K562 (cell line): ENCODE results near the gene SLC41A3. TPM values are rescaled to one million over a fixed set of nuclear protein-coding genes. Genes with fewer than 3 reads are reported as not detected.

ENCODE experiments used
- BDP1 ChIP-seq: IDR thresholded peaks from 3 replicates; pipeline ENCODE4 v1.6.1; 2011; ENCODE audit not compliant: insufficient read length, insufficient read depth
- CCNT2 ChIP-seq: IDR thresholded peaks from 2 replicates; pipeline ENCODE4 v1.6.1; 2011; ENCODE audit warnings: borderline replicate concordance, low read depth, mild to moderate bottlenecking, moderate library complexity, mixed read lengths, low read length; ENCODE audit not compliant: insufficient read length; ENCODE audit errors: extremely low read depth
- CTCFL ChIP-seq: IDR thresholded peaks from 2 replicates; pipeline ENCODE4 v1.6.1; 2011; ENCODE audit warnings: borderline replicate concordance, low read depth, mild to moderate bottlenecking, moderate library complexity, low read length; ENCODE audit not compliant: insufficient read depth, poor library complexity, severe bottlenecking
- KDM5B ChIP-seq: fragments of 200-600 bp; sonication (generic); IDR thresholded peaks from 2 replicates; pipeline ENCODE4 v1.6.1; 2012; ENCODE audit warnings: low read depth, mild to moderate bottlenecking, moderate library complexity, low read length, control low read depth, inconsistent platforms; ENCODE audit not compliant: insufficient replicate concordance
- MAZ ChIP-seq, 2 experiments: fragments of 450-650 bp in 1 of 2; sonication (generic) in 1 of 2; formaldehyde crosslinking; IDR thresholded peaks in 1 of 2; conservative IDR thresholded peaks in 1 of 2; 2 replicates each; pipeline versions ENCODE4 v1.4.0 to v1.5.0; 2020; ENCODE audit warnings: mild to moderate bottlenecking in 1 of 2, missing genetic modification reagents in 1 of 2
- NR2C2 ChIP-seq, 2 experiments: fragments of 200-800 bp in 1 of 2; sonication (Bioruptor generic) in 1 of 2; sonication (generic) in 1 of 2; formaldehyde crosslinking in 1 of 2; IDR thresholded peaks; 2 replicates each; pipeline versions ENCODE4 v1.6.1 to v1.8.0; 2016 to 2022; ENCODE audit warnings: mild to moderate bottlenecking in 1 of 2, missing compliant biosample characterization in 1 of 2, missing genetic modification characterization in 1 of 2, missing genetic modification reagents in 1 of 2
- PHF8 ChIP-seq: fragments of 200-600 bp; sonication (generic); IDR thresholded peaks from 2 replicates; pipeline ENCODE4 v1.6.1; 2012; ENCODE audit warnings: mixed run types, mild to moderate bottlenecking, inconsistent platforms, low read length, moderate library complexity, borderline replicate concordance
- POLR2A ChIP-seq: fragments of 450-650 bp; conservative IDR thresholded peaks from 2 replicates; pipeline ENCODE4 v1.6.1; 2016
- RB1 ChIP-seq: fragments of 450-650 bp; IDR thresholded peaks from 2 replicates; pipeline ENCODE4 v1.6.1; 2017; ENCODE audit warnings: low read depth, mild to moderate bottlenecking
- RBM15 ChIP-seq: fragments of 200-400 bp; formaldehyde crosslinking; IDR thresholded peaks from 2 replicates; pipeline ENCODE4 v1.6.1; 2018; ENCODE audit warnings: mild to moderate bottlenecking, low read length, moderate library complexity; ENCODE audit not compliant: insufficient read depth
- TBP ChIP-seq: optimal IDR thresholded peaks from 2 replicates; pipeline ENCODE3; 2011; ENCODE audit warnings: low read depth, low read length, improper control_type of control experiment
- ZNF699 ChIP-seq: fragments of 250-450 bp; sonication (Bioruptor Pico); IDR thresholded peaks from 2 replicates; pipeline ENCODE4 v1.8.0; 2021; ENCODE audit warnings: mild to moderate bottlenecking, moderate library complexity; ENCODE audit not compliant: insufficient replicate concordance
- polyA plus RNA-seq, 8 experiments: library from polyadenylated mRNA; depleted of rRNA in 4 of 8; stranded (reverse) in 5 of 8; unstranded in 3 of 8; fragments of >200 nt; fragmentation: Nextera tagmentation in 2 of 8; fragmentation: Illumina TruSeq in 1 of 8; extraction: Ambion mirVana in 2 of 8; extraction: Trizol in 1 of 8; gene quantifications; 2 replicates each; pipeline versions ENCODE4 v1.2.1 to v1.2.3, GENCODE V29; 2011 to 2014; ENCODE audit warnings: inconsistent platforms in 1 of 8, missing spikeins in 1 of 8
- total RNA-seq, 7 experiments: library from RNA; depleted of rRNA in 6 of 7; stranded (reverse); fragments of >200 nt in 6 of 7; fragmentation: Illumina TruSeq in 2 of 7; extraction: Trizol in 2 of 7; gene quantifications; 2 replicates each; pipeline versions ENCODE4 v1.2.1 to v1.2.3, GENCODE V29; 2011 to 2021; ENCODE audit warnings: low replicate concordance in 1 of 7
- TF ChIP-seq, protein P1 (sequence below): fragments of 200-800 bp; sonication (Bioruptor generic); IDR thresholded peaks from 2 replicates; pipeline ENCODE4 v1.6.1; 2017; ENCODE audit warnings: missing genetic modification characterization, missing compliant biosample characterization
- TF ChIP-seq, protein P2 (sequence below), 3 experiments: IDR thresholded peaks in 2 of 3; conservative IDR thresholded peaks in 1 of 3; 2 replicates each; pipeline ENCODE4 v1.5.1; 2011 to 2012; ENCODE audit warnings: low read length in 3 of 3, mild to moderate bottlenecking in 3 of 3, control low read depth in 2 of 3, improper control_type of control experiment in 1 of 3, inconsistent platforms in 1 of 3, low read depth in 1 of 3, mixed read lengths in 1 of 3, moderate library complexity in 1 of 3; ENCODE audit not compliant: insufficient read depth in 2 of 3
- TF ChIP-seq, protein P3 (sequence below): sonication (generic); formaldehyde crosslinking; IDR thresholded peaks from 2 replicates; pipeline ENCODE4 v1.8.0; 2022; ENCODE audit warnings: missing genetic modification reagents, mild to moderate bottlenecking, moderate library complexity, borderline replicate concordance
- TF ChIP-seq, protein P4 (sequence below): sonication (generic); formaldehyde crosslinking; IDR thresholded peaks from 2 replicates; pipeline ENCODE4 v1.8.1; 2022; ENCODE audit warnings: missing genetic modification reagents

The SLC41A3 gene
- total and polyA plus RNA-seq, 9 of the 15 experiments (the other 6 are each of a cell fraction or from before 2014, with no cell fraction given), result 4.1 to 20.7 (median 11.2) TPM

DNA sequence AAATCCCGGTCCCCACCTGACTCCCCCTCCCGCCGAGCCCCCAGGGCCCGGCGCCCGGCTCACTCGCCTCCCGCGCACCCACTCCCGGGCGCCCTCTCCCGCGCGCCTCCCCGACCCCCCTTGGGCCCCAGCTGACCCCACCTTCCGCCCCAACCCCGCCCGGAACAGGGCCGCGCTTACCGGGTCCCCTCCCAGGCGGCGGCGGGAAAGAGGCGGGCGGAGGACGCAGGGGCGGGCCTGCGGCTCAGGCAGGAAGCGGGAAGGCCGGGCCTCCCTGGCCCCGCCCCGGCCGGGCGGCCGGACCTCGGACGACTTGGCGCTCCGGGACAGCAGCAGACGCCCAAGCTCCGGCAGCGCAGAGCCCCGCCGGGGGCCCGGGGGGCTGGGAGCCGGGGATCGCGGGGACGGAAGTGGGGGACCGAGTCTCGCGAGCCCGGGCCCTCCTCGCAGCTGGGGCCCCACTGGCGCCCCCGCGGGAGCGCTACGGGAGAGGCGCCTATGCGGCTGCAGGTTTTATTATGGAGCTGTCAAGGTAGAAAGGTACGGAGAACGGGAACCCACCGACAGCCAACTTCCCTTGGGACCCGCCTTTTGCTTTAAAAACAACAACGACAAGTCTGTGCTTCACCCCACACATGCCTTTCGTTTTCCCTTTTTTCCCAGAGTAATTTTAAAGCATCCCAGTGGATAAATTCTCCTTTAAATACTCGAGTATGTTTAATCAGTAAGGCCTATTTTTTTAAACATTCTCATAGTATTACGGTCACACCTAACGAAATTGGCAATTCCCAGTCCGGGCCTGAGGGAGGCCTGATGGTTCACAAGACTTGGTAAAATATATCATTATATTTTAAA lies at the start of gene SLC41A3 (continued):
- TF ChIP-seq, protein P1, sequence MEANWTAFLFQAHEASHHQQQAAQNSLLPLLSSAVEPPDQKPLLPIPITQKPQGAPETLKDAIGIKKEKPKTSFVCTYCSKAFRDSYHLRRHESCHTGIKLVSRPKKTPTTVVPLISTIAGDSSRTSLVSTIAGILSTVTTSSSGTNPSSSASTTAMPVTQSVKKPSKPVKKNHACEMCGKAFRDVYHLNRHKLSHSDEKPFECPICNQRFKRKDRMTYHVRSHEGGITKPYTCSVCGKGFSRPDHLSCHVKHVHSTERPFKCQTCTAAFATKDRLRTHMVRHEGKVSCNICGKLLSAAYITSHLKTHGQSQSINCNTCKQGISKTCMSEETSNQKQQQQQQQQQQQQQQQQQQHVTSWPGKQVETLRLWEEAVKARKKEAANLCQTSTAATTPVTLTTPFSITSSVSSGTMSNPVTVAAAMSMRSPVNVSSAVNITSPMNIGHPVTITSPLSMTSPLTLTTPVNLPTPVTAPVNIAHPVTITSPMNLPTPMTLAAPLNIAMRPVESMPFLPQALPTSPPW (CRISPR knock-in tag), result peak; percentile 81
- TF ChIP-seq CCNT2 (peak; percentile 22), PHF8 (peak; percentile 63; the same call in 1 of the 2 replicates), ZNF699 (CRISPR knock-in tag) (no peak), TBP (peak; percentile 33), CTCFL (peak; percentile 11), KDM5B (peak; percentile 36), POLR2A (peak; percentile 61; the same call in 1 of the 2 replicates), RBM15 (no peak), MAZ (CRISPR knock-in tag; conservative IDR thresholded peaks at IDR 0.05 in 1 of 2, IDR thresholded peaks at IDR 0.05 in 1 of 2) (peak in 1 of 2 experiments; percentile 62; a peak in 2 of 4 replicates), BDP1 (no peak), RB1 (peak; percentile 73), NR2C2 (CRISPR knock-in tag; IDR thresholded peaks at IDR 0.05) (no peak), NR2C2 (tag; IDR thresholded peaks at IDR 0.05) (peak; percentile 54; the same call in 1 of the 2 replicates)
- TF ChIP-seq, protein P2, sequence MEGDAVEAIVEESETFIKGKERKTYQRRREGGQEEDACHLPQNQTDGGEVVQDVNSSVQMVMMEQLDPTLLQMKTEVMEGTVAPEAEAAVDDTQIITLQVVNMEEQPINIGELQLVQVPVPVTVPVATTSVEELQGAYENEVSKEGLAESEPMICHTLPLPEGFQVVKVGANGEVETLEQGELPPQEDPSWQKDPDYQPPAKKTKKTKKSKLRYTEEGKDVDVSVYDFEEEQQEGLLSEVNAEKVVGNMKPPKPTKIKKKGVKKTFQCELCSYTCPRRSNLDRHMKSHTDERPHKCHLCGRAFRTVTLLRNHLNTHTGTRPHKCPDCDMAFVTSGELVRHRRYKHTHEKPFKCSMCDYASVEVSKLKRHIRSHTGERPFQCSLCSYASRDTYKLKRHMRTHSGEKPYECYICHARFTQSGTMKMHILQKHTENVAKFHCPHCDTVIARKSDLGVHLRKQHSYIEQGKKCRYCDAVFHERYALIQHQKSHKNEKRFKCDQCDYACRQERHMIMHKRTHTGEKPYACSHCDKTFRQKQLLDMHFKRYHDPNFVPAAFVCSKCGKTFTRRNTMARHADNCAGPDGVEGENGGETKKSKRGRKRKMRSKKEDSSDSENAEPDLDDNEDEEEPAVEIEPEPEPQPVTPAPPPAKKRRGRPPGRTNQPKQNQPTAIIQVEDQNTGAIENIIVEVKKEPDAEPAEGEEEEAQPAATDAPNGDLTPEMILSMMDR (IDR thresholded peaks at IDR 0.05 in 2 of 3, conservative IDR thresholded peaks at IDR 0.05 in 1 of 3; ENCODE audit: insufficient read depth in 2 of 3, low read depth in 1 of 3, low read length in 3 of 3), result peak; percentile 44; a peak in 5 of 6 replicates
- TF ChIP-seq, protein P3, sequence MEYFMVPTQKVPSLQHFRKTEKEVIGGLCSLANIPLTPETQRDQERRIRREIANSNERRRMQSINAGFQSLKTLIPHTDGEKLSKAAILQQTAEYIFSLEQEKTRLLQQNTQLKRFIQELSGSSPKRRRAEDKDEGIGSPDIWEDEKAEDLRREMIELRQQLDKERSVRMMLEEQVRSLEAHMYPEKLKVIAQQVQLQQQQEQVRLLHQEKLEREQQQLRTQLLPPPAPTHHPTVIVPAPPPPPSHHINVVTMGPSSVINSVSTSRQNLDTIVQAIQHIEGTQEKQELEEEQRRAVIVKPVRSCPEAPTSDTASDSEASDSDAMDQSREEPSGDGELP, result peak; percentile 60; the same call in 1 of the 2 replicates
- TF ChIP-seq, protein P4, sequence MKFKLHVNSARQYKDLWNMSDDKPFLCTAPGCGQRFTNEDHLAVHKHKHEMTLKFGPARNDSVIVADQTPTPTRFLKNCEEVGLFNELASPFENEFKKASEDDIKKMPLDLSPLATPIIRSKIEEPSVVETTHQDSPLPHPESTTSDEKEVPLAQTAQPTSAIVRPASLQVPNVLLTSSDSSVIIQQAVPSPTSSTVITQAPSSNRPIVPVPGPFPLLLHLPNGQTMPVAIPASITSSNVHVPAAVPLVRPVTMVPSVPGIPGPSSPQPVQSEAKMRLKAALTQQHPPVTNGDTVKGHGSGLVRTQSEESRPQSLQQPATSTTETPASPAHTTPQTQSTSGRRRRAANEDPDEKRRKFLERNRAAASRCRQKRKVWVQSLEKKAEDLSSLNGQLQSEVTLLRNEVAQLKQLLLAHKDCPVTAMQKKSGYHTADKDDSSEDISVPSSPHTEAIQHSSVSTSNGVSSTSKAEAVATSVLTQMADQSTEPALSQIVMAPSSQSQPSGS (CRISPR knock-in tag), result no peak
